Ovary (tissue), 3 donors: ENCODE data around the gene JPH3.

Source experiments
- EP300 ChIP-seq: sonication (generic); formaldehyde crosslinking; IDR thresholded peaks from one replicate; pipeline ENCODE4 v1.6.1; 2017; ENCODE audit warnings: antibody characterized with exemption
- POLR2A ChIP-seq: fragments of 450-650 bp; IDR thresholded peaks from one replicate; pipeline ENCODE4 v1.6.1; 2017; ENCODE audit warnings: antibody characterized with exemption, mild to moderate bottlenecking, moderate library complexity
- TF ChIP-seq, protein P1 (sequence below), 3 donors: fragments of 450-650 bp in 2 of 3; fragments of 200-600 bp in 1 of 3; IDR thresholded peaks; one replicate each; pipeline versions ENCODE4 v1.5.1 to v1.8.0; 2016 to 2022; ENCODE audit warnings: antibody characterized with exemption in 3 of 3, mild to moderate bottlenecking in 1 of 3
- donor health status: DM: no; HTN: no; CAD: no.

DNA sequence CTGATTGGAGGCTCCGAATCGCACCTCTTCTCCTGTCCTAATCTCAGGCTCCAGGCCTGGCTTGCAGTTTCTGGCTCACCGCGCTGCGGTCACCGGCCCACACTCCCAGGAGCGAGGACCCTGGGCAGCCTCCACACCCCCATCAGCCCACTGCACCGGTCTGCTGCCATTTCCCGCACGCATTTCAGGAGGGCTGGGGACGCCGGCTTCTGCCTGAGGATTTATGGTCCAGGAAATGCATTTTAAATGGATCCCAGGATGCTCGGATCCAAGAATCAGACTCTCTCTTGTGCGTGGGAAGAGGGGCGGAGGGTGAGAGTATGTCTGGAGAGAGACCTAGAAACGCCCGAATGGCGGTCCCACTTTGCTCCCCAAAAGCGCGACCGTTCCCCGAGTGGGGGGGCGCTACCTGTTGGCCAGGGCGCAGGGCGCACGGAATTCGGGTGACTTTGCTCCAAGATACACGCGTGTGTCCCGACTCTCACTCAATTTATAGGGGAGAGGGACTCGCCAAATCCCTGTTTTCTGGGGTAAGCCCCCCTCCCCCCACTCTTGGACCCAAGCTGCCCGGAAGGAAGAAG is 817 bp upstream of the JPH3 start:
- TF ChIP-seq, protein P1, sequence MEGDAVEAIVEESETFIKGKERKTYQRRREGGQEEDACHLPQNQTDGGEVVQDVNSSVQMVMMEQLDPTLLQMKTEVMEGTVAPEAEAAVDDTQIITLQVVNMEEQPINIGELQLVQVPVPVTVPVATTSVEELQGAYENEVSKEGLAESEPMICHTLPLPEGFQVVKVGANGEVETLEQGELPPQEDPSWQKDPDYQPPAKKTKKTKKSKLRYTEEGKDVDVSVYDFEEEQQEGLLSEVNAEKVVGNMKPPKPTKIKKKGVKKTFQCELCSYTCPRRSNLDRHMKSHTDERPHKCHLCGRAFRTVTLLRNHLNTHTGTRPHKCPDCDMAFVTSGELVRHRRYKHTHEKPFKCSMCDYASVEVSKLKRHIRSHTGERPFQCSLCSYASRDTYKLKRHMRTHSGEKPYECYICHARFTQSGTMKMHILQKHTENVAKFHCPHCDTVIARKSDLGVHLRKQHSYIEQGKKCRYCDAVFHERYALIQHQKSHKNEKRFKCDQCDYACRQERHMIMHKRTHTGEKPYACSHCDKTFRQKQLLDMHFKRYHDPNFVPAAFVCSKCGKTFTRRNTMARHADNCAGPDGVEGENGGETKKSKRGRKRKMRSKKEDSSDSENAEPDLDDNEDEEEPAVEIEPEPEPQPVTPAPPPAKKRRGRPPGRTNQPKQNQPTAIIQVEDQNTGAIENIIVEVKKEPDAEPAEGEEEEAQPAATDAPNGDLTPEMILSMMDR (IDR thresholded peaks at IDR 0.05) = no peak
- TF ChIP-seq EP300 (no peak), POLR2A (no peak)
